Endometrial microvascular endothelial cells (primary cell): ENCODE data around the gene OR13C9. TPM values are rescaled to one million over a fixed set of nuclear protein-coding genes. Genes with fewer than 3 reads are reported as not detected.

Source experiments
- in situ Hi-C: cut with HindIII; loops from 2 replicates; pipeline ENCODE4 v1.10.0; 2017; ENCODE audit warnings: low sequenced_read_pairs, low pct_unique_long_range_greater_than_20kb; ENCODE audit errors: inconsistent ontology term
- total RNA-seq: library from RNA; depleted of rRNA; stranded (reverse); fragments of >200 nt; gene quantifications from one replicate; pipeline ENCODE4 v1.2.3, GENCODE V29; 2015; ENCODE audit errors: inconsistent ontology term

Gene OR13C9
- total RNA-seq, 1 donor from 2014 or later = not detected

- in situ Hi-C loops = no loop called here
These were observed 49.1 kb downstream of the OR13C9 start, which contains the start of gene OR13C8 for GRCh38 chr9:104568868-104569267. Gene OR13C8 (plus strand): TSS chr9:104569168. CDS start chr9:104569168, 0 bp downstream.

Other genes with a start within 250 kb of the OR13C9 start
- gene OR13F1, start 113.9 kb downstream of the OR13C9 start, total RNA-seq = not detected
- not detected for gene OR13C4, start 91.0 kb downstream of the OR13C9 start, total RNA-seq
- not detected for gene OR13C3, start 81.3 kb downstream of the OR13C9 start, total RNA-seq
- not detected for gene OR13C8, start 49.0 kb downstream of the OR13C9 start, total RNA-seq
- not detected for gene OR13C5, start 18.8 kb downstream of the OR13C9 start, total RNA-seq
- gene OR13C2, start 12.6 kb downstream of the OR13C9 start, total RNA-seq = not detected
- not detected for gene OR13D1, start 76.3 kb upstream of the OR13C9 start, total RNA-seq
- 68.4 TPM for gene NIPSNAP3A, start 129.5 kb upstream of the OR13C9 start, total RNA-seq
- 0.37 TPM for gene NIPSNAP3B, start 145.9 kb upstream of the OR13C9 start, total RNA-seq